GM18861 (cell line): Measurements from ENCODE around the gene RREB1.

Source experiments
- ATAC-seq: cut with Tn5 transposase; IDR thresholded peaks from one replicate; pipeline ENCODE4 v1.9.1; 2021; ENCODE audit not compliant: unreplicated experiment

The RREB1 gene

DNA sequence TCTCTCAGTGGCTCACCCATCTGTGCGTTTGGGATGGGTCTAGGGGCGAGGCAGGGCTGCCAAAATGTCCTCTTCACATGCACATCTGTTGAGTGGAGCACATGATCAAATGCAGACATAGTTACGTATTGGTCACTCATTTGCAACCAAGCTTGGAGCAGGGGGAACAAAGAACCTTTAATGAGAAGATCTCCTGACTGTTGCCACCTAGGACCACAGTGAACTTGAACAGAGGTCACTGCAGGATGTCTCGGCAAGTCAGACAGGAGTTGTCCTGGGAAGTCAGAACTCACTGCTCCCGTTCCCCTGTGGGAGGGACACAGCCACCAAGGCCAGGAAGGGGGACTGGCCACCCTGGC, 131.8 kb downstream of the RREB1 start:
- no peak for ATAC-seq

DNA sequence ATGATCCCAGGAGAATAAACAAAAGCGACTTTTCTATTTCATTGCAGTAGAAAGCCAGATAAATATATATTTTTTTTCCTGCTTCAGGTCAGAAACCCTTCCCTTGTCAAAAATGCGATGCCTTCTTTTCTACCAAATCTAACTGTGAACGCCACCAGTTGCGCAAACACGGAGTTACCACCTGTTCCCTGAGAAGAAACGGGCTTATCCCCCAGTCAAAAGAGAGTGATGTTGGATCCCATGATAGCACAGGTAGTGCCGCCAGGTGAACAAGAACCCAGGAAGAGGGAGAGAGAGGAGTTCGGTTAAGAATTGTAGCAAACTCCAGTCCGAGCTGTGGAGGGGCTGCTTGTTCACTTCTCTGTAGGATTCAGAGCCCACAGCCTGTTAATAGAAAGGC, 132.6 kb downstream of the RREB1 start:
- no peak for ATAC-seq

DNA sequence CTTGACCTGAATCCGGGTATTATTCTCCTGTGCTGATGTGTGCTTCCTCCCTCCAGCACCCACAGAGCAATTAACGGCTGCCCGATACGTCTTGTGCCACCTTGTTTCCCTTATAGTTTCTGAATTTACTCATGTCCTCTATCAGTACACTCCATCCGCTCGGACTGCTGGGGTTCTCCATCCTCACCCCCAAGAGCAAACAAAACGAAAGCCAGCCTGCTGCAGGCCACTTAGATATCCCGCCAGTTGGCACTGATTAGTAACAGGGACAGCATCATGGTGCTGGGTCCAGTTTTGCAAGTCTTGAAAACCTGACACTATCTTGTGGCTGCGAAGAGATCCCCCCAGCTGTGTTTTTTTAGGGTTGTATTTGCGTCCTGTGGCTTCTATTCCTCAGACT, 133.4 kb downstream of the RREB1 start:
- no peak for ATAC-seq

DNA sequence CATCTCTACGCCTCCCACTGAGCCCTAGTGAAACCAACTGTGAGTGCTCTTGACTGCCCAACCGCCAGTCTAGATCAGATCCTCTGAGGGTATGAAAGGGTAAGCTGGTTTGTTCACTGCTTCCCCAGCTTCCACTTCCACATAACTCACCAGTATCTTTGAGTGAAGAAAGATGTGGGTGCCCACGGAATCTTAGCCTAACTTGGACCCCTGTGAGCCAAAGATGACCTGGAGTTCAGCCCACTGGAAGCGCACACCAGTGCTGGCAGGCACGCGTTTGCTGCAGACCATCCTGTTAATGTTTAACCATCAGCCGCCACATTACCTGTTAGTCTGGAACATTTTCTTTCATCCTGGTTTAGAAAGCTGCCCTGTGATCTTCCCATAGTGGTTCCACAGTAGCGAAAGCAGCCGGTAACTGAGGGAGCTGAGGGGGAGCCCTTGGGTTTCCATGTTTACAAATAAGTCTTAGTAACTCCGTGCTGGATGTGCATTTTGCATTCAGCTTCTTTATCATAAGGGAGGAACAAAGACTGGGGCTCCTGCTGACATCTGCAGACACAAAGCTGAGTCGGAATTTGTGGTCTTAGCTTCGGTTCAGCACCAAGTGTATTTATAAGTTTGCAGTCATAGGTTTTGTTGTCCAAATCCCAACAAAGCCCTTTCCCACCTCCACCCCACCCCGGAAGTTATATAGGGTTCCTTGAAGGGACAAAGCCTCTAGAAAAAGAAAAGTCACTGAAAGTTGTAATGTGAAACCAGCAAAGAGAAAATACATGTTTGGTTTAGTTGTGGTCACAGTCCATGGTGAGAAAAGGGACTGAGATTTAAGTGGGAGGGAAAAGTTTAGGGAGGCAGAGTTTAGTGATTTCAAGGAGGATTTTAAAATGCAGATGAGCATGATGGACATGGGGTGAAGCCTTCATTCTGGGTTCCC, 134.2 kb downstream of the RREB1 start:
- ATAC-seq: no peak

DNA sequence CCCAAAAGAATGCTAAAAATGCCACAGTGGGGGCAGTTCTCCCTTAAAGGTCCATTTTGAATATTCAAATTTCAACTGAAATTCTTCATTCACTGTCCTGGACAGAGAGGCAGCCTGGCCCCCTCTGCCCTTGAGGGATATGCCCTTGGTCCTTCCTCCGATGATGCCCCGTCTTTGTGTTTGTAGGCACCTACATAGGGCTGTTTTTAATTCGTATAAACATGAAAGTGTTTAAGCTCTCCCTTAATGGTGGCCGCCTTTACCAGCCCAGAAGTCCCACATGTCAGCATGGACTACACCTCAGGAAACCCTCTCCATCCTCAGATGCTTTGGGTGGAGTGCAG, 135.0 kb downstream of the RREB1 start:
- no peak for ATAC-seq

DNA sequence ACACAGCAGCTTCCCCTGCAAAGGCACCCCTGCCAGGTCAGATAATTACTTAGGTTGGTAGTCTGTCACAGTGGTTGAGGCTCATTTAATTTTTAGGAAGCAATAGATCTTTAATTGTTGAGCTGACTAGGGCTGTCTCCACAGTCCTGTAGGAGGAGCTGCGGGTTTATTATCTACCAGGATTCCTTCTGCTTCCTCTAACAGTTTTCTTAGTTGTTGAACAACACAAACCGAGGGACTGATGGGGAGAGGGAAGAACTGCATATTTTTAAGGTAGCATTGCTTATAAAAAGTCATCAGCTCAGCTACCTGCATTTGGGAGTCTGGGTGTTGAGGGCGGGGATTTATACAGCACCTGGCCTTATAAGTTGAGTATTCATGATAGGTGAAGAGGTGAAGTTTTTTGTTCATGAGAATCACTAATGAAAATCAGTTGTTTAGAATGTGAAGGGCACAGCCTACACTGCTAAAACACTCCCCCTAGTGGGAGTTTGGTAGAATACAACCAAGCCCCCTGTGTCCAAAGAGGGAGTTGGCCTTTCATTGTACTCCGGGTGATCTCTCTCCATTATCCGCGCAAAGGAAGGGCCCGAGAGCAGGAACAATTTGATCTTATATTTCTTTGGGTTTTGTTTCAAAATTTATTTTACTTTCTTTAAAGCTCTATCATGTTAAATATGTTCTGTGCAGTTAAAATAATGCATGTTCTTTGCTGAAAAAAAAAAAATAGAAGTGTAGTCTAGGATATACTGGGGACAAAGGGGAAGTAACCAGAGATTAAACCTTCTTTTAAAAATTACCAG, 135.6 kb downstream of the RREB1 start:
- ATAC-seq: peak; percentile 43

DNA sequence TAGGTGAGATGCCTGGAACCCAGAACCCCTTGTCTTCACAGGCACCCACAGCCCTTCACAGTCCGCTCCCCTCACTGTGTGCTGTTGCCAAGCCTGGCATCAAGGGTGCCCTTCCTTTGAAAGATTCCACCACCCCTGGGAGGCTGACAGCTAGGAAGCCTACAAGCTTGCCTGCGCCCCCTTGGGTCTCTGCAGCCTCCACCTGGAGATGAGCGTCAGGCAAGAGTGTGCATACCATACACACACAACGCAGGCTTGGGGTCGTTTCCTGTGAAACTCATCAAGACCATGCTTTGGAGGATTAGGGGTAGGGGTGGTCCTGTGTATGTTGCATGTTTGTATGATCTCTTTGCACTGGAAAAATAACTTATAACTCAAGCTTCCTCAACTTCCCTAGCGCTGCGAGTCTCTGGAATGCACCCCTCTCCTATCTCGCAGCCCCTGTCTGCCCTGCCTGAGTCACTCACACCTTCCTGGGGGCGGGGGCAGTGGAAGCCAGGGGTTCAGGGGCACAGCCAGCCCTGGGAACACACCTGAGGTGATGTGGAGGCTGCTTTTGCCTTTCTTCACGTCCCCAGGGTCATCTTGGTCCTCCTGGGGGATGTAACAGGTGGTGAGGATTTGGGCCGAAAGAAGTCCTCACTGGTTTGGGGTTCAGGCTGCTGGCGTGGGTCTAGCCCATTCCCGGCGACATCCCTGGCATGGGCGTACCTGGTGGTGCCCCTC, 138.1 kb downstream of the RREB1 start:
- no peak for ATAC-seq

DNA sequence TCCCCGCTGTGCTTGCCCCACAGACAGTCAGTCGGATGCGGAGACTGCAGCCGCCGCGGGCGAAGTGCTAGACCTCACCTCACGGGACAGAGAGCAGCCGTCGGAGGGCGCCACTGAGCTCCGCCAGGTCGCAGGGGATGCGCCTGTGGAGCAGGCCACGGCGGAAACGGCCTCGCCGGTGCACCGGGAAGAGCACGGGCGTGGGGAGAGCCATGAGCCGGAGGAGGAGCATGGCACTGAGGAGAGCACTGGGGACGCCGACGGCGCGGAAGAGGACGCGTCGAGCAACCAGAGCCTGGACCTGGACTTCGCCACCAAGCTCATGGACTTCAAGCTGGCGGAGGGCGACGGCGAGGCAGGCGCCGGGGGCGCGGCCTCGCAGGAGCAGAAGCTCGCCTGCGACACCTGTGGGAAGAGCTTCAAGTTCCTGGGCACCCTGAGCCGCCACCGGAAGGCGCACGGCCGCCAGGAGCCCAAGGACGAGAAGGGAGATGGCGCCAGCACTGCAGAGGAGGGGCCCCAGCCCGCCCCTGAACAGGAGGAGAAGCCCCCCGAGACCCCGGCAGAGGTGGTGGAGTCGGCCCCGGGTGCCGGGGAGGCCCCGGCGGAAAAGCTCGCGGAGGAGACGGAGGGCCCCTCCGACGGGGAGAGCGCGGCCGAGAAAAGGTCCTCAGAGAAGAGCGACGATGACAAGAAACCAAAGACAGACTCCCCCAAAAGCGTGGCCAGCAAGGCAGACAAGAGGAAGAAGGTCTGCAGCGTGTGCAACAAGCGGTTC, 138.8 kb downstream of the RREB1 start:
- ATAC-seq: no peak

DNA sequence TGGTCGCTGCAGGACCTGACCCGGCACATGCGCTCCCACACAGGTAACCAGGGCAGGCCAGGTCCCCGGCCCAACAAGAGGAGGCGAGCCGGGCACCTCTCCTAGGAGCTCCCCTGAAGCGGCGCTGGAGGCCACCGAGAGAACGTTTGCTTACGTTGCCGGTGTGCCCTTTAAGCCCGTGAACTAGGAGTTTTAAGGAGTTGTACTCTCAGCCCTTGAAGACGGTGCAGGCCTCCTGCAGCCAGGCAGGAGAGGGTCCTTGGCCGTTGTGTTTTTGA, 139.4 kb downstream of the RREB1 start:
- no peak for ATAC-seq

DNA sequence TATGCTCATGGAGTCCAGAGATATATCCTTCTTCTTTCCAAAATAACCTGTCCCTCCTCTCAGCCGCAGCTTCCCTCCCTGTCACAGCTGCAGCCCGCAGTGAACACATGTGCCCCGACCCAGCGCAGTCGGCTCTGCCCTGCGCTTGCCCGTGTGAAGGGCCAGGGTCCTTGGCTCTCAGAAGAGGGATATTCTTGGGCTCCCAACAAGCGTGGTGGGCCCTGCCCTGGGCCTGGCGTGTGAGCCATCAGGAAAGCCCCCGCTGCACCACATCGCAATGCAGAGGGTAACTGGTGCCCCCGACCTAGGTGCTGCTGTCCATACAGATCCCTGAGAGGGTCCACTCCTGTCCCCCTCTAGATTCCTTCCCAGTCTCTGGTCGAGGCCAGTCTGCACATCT, 140.1 kb downstream of the RREB1 start:
- no peak for ATAC-seq

DNA sequence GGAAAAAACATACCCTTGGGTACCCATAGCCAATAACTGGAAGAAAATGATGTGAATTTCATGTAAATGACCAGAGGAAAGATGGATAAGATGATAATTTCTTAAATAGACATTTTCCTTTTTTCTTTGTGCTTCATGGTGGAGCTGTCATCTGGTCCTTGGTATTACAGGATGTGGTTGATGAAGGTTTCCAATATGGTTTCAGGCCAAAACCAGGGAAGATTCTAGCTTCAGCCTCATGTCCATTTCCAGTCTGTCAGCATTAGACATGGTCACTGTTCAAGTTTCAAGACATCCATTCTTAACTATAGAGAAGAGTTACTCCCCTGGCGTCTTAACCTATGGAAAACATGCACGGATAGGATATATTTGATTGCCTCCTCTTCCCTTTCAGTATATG, 141.6 kb downstream of the RREB1 start:
- ATAC-seq: no peak

DNA sequence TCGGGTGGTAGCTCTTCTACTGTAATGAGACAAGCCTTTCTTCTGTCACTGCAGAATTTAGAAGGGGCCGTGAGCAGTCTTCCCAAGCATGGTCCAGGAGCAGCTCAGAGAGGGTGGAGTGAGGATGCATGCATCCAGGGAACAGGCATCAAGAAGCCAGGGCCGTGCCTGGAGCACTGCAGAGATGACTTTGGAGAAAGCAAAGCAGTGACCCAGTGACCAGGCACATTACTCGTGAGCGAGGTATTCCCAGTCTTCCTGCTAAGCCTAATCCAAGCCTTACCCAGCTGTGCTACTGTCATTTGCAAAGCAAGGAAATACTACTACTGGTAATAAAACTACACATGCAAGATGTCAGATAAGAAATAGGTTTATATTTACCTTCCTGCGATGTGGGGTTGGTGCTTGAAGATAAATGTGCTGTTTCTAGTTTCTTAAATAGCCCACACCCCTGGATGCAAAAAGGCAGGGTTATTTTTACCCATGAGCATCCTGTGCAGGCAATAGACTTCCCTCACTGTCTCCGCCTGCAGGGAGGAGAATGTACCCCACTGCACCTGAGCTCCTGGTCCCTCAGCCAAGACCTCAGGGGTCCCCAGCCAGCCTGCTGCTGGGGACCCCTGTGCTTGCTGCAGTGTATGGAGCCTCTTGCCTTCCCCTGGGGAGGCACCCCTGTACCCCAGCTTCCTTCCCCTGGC, 142.3 kb downstream of the RREB1 start:
- ATAC-seq: no peak

DNA sequence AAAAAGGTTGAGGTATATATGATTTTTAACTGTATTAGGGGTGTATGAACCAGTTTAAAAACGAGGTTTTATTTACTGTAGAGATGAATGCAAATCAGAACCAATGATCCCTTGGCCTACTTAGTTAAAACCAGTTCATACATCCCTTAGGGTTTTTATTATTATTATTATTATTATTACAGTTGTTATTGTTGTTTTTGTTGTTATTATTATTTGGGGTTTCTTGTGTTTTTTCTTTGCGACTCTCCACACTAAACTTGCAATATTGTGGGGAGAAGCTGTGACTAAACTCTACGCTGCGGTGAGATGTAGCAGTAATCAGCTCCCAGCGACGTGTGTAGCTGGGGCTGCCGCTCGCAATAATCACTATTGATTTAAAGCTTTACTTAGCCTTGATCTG, 143.1 kb downstream of the RREB1 start:
- ATAC-seq: no peak

DNA sequence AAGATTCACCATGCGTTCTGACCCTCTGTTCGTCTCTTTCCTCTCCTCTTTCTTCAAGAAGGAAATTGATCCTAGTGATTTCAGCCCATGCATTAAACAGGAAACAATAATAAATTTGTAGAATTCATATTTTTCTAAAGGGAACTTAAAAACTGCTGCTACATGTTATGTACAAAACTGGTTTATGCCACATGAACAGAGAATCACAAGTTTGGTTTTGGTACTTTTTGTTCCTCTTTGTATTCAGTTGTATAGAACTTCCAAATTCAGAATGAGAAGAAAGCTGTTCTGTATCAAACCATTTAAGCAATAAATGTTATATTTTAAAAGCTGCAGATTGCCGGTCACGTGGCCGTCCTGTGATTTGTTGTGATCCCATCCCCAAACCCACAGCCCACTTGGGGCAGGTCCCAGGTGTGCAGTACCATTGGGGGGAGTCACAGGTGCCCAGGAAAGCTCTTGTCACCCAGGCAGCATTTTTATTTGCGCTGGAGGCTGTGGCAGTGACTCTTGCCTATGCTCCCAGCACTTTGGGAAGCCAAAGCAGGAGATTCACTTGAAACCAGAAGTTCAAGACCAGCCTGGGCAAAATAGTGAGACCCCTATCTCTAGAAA, 144.0 kb downstream of the RREB1 start:
- ATAC-seq: no peak

DNA sequence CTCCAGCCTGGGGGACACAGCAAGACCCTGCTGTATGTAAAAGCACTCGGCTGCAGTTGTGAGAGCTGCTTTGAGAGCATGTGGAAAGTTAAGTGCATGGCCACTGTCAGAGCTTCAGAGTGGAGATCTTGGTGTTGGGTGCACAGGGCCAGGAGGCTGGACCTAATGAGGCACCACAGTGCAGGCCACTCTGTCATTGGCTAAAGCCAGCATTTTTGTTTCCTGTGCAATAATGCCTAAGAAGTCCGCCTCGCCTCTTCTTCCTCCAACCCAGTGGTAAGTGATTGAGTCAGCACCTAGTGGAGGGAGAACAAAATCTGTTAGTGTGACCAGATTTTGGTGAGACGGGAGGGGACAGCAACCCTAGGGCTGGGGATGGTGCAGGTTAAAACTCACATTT, 144.6 kb downstream of the RREB1 start:
- ATAC-seq: no peak

DNA sequence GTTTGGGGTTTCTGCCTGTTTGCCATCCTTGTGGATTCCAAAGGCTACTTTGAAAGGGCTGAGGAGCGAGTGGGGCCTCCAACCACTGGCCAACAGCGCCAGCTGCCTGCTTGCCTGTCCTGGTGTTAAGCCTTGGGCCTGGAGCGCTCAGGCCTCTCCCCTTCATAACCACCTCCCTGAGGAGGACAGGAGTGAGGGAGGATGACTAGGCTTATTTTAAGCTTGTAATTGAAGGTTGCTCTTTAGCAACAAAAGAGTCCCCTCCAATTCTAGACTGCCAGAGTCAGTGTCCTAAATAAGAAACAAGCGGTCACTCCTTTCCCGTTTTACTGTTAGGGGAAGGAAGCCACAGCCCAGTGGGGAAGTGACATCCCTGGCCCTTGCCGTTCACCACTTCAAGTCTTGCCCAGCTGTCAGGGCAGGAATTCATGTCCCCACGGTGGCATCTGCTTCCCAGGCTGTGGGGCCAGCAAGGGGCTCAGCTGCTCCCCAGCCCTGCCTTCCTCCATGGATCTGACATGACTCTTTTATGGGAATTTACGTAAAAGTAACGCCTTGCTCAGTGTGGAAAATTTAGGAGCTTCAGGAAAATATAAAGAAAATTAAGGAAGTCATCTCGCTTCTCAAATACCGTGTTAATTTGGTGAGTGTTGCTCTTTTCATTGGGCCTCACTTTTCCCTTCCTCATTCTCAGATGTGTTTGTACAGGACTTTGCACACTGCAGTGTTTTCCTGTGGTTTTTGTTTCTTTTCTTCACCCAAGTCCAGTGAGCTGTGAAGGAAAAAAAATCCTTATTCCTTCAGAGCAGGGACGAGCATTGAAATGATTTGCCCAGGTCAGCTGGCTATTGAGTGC, 147.4 kb downstream of the RREB1 start:
- ATAC-seq: no peak

DNA sequence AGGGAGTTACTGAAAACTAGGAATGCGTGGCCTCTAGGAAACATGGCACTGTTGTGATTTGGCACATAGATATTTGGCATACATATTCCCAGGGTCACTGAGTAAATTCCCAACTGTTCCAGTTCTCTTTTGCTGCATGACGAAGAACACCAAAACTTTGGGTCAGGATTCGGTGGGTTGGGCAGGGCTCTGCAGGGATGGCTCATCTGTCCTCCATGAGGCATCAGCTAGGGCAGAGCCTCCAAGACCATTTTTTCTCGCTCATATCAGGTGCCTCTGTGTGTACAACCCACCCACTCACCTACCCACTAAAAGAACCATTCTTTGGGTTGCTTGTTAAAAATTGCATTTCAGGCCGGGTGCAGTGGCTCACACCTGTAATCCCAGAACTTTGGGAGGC, 148.2 kb downstream of the RREB1 start:
- ATAC-seq: no peak

DNA sequence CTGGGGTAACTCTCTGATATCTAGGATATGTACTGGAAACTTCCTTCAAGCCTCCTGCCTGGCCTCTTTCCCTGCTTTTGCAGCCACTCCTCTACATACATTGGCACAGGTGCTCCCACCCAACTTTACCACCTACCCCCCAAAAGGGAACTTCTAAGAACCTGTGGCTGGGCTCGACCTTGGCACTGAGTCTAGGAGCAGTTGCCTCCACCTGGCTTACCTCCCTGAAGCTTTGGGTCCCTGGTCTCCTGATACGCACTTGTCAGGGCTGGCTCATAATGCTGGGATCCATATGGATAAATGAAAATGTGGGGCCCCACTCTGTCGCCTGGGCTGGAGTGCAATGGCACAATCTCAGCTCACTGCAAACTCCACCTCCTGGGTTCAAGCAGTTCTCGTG, 149.0 kb downstream of the RREB1 start:
- no peak for ATAC-seq

DNA sequence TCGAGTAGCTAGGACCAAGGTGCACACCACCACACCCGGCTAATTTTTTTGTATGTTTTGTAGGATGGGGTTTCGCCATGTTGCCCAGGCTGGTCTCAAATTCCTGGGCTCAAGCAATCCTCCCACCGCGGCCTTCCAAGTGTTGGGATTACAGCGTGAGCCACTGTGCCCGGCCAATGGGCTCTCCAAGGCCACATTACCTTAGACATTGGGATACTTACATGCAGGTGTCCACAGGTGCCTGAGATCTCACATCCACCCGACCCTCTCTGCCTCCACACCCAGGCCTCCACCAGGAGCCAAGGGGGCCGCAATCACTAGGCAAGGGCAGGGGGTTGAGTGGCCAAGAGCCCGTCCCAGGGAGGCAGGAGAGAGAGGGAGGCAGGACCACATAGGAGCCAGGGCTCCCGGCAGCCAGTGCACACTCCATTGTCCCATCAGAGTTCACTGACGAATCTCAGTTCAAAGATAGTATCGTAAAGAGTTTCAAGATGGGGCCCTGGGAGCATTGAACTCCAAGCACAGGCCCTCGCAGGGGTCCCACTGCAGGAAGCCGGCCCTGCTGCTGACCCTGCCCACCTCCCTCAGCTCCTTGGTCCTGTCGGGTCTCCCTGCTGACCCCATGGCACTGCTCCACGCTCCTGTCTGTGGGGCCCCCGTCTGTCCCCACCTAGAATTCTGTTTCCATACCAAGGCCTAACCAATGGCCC, 149.9 kb downstream of the RREB1 start:
- ATAC-seq: no peak
